AG09319 (cell line): ENCODE measurements around the gene MISFA.

Source experiments
- DNase-seq: peaks from one replicate; pipeline ENCODE4 v3.0.0-alpha.2; 2010; ENCODE audit warnings: low read depth; ENCODE audit errors: extremely low read depth
- TF ChIP-seq, protein P1 (sequence below): IDR thresholded peaks from 2 replicates; pipeline ENCODE4 v1.5.1; 2011; ENCODE audit warnings: low read depth, mild to moderate bottlenecking, inconsistent platforms, low read length, moderate library complexity

The MISFA gene

DNA sequence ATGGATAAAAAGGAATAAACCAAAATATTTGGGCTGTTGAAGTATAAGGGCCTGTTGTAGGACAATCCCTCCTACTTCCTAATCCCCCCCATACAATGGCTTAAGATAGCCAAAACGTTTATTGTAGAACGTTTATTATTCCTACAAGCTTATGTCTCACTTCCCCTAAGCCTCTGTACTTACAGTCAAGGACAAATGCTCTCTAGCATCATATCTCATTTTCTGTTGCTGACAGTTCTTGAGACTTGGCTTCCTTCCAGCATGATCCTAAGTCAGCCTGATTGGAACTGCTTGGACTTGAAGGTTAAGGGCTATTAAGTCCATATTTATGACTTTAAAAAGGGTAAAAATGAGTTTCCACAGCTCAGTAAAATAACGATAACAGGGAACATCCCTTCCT lies 8.8 kb downstream of the MISFA start:
- no peak for DNase-seq
- TF ChIP-seq, protein P1, sequence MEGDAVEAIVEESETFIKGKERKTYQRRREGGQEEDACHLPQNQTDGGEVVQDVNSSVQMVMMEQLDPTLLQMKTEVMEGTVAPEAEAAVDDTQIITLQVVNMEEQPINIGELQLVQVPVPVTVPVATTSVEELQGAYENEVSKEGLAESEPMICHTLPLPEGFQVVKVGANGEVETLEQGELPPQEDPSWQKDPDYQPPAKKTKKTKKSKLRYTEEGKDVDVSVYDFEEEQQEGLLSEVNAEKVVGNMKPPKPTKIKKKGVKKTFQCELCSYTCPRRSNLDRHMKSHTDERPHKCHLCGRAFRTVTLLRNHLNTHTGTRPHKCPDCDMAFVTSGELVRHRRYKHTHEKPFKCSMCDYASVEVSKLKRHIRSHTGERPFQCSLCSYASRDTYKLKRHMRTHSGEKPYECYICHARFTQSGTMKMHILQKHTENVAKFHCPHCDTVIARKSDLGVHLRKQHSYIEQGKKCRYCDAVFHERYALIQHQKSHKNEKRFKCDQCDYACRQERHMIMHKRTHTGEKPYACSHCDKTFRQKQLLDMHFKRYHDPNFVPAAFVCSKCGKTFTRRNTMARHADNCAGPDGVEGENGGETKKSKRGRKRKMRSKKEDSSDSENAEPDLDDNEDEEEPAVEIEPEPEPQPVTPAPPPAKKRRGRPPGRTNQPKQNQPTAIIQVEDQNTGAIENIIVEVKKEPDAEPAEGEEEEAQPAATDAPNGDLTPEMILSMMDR = no peak

DNA sequence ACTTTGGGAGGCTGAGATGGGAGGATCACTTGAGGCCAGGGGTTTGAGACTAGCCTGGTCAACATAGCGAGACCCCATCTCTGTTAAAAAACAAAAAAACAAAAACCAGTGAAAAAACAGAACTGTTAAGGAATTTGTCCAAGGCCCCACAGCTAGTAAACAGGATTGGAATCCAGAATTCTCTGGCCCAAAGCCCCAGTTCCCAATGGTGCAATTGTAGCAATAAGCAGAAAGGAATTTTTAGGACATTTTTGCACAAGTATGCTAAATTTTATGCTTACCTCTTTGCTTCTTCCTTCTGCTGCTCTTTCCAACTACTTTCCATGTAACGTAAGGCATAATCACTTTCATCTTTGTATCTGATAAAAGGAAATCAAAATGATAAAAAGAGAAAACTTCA lies 11.6 kb downstream of the MISFA start:
- TF ChIP-seq, protein P1 = no peak
- no peak for DNase-seq

GRCh38 chr11:18612394-18612793 lies 12.8 kb downstream of the MISFA start:
- DNase-seq = no peak
- TF ChIP-seq, protein P1 = no peak

DNA sequence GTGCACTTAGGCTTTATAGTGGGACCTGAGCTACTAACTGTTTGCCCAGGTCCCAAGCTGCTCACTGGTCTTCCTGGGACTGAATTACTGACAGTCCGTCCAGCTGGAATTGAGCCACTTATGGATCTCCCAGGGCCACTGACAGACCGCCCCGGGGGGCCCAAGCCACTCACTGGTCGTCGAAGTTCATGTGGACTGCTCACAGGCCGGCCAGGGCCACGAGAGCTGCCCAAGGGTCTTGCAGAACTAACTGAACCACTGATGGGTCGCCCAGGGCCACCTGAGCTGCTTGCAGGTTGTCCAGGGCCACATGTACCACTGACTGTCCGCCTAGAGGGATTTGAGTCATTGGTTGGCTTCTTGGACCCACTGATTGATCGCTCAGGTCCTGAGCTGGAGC lies 15.1 kb downstream of the MISFA start:
- TF ChIP-seq, protein P1 = no peak
- DNase-seq = no peak

DNA sequence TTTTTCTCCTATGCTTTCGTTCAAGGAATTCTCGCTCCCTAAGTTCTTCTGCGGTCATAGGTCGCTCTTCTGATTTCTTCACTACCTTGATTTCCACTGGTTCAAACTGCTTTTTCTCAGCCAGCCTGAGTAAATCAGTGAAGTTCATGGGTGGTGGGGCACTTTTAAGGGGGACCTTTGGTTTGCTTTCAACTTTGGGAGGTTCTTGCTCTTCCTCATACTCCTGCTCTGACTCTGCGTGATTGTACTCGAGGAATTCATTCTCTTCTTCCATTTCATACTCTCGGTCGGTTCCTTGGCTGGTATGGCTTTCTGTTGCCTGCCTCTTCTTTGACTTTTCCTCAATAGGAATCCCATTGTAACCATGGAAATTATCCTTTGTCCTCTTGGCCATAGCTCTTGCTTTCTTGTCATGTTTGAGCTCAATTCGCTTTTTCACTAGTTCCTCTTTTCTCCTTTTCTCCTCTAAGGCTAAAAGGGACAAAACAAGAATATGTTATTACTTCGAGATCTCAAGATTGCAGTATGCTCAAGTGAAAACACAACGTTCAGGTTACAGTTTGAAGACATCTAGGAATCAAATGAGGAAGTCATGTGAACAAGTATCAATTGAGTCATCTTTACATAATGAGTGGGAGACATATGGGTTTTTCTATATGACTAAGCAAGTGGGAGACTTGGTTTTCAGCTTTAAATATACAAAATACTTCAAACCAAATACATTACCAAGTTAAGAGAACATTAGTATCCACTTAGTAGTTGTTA lies 16.2 kb downstream of the MISFA start:
- TF ChIP-seq, protein P1 = no peak
- DNase-seq = no peak

DNA sequence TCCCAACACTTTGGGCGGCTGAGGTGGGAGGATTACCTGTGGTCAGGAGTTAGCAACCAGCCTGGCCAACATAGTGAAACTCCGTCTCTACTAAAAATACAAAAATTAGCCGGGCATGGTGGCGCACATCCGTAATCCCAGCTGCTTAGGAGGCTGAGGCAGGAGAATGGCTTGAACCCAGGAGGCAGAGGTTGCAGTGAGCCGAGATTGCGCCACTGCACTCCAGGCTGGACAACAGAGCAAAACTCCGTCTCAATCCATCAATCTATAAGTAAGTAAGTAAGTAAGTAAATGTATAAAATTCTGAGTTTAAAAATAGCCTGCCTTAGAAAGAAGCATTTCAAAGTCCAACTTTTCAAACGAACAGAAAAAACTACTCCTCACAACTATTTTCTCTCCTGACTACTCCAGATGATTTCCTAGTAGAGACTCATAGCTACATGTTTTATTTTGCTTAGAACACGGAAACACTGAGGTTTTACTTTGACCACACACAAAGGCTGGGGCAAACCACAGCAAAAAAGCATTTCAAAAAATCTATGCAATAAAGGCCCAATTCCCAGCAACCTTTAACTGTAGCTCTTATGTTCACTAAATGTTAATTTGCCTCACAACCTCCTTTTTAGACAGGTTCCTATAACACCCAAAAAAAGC lies 18.2 kb downstream of the MISFA start:
- TF ChIP-seq, protein P1 = no peak
- no peak for DNase-seq

DNA sequence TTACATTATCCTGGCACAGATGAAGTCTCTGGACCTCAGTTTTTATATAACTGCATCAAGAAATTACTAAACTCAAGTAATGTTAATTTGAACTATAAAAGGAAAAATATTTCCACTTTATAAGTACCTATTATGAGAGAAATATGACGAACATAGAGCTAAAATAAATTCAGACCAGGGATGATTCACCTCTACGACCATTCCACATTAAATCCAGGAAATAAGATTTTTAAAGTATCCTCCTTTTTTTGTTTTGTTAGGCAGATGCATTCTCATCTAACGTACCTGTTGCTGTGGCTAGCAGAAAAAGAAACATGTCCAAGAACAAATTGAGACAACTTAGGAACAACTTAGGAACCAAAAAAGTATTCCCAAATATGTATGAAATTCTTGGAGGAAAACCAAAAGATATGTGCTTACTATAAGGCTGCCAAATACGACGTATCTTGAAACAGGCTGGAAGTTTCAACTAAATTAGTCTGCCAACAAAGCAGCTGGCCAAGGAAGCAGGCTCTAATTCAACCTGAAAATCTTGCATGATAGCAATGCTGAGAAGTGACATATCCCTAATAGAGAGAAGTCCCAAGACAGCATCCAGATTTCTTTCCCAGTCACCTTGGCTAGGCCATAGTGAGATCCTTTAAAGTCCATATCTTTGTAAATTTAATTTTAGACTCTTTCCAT lies 18.9 kb downstream of the MISFA start:
- TF ChIP-seq, protein P1 = no peak
- no peak for DNase-seq
